HEK293 (cell line): ENCODE data around the gene PCBD1.
A peak's percentile ranks its signal among the peaks of the same experiment; 100 is the strongest.

Source experiments
- CTCF ChIA-PET: fragments of 350-600 bp; formaldehyde crosslinking; extraction: SDS; loops from one replicate; lab custom pipeline; 2021; ENCODE audit warnings: antibody characterized with exemption; lab: Yijun Ruan, JAX
- POLR2A ChIA-PET: fragments of 300-600 bp; formaldehyde crosslinking; extraction: SDS; loops from one replicate; lab custom pipeline; 2020; ENCODE audit warnings: antibody characterized with exemption, inconsistent platforms; lab: Yijun Ruan, JAX
- H3K27ac ChIP-seq: fragments of 200-500 bp; sonication (Bioruptor generic); 2 replicates; pipeline ENCODE4 v1.5.1; 2014; ENCODE audit warnings: low read depth, low read length, control low read depth, inconsistent platforms; ENCODE audit errors: extremely low read depth
- H3K36me3 ChIP-seq, 2 experiments: fragments of 200-500 bp in 1 of 2; sonication (Bioruptor generic) in 1 of 2; 1 replicate in 1 of 2; 2 replicates in 1 of 2; pipeline ENCODE4 v1.5.1; 2014 to 2017; ENCODE audit warnings: inconsistent platforms in 2 of 2, low read length in 2 of 2; ENCODE audit not compliant: control insufficient read depth in 2 of 2, insufficient read depth in 1 of 2
- H3K4me1 ChIP-seq: fragments of 200-500 bp; sonication (Bioruptor generic); 2 replicates; pipeline ENCODE4 v1.5.1; 2014; ENCODE audit warnings: mild to moderate bottlenecking, low read length, inconsistent platforms; ENCODE audit not compliant: control insufficient read depth, insufficient read depth
- H3K4me3 ChIP-seq: 2 replicates; pipeline ENCODE4 v1.5.1; 2011; ENCODE audit warnings: low read depth, mild to moderate bottlenecking, control low read depth, low read length, moderate library complexity
- H3K9me3 ChIP-seq: fragments of 200-500 bp; sonication (Bioruptor generic); 2 replicates; pipeline ENCODE4 v1.5.1; 2014; ENCODE audit warnings: low read depth, low read length, inconsistent platforms; ENCODE audit not compliant: control insufficient read depth, insufficient read depth
- EGR2 ChIP-seq: fragments of 450-650 bp; formaldehyde crosslinking; IDR thresholded peaks from 2 replicates; pipeline ENCODE4 v1.5.1; 2016; ENCODE audit warnings: low read depth, missing biosample characterization, missing genetic modification characterization
- KLF1 ChIP-seq: fragments of 450-650 bp; formaldehyde crosslinking; IDR thresholded peaks from 2 replicates; pipeline ENCODE4 v1.5.1; 2016; ENCODE audit warnings: missing biosample characterization, missing genetic modification characterization
- KLF8 ChIP-seq: fragments of 450-650 bp; formaldehyde crosslinking; IDR thresholded peaks from 2 replicates; pipeline ENCODE4 v1.5.1; 2016; ENCODE audit warnings: missing biosample characterization, missing genetic modification characterization
- OVOL3 ChIP-seq: fragments of 450-650 bp; formaldehyde crosslinking; IDR thresholded peaks from 2 replicates; pipeline ENCODE4 v1.5.1; 2016; ENCODE audit warnings: missing biosample characterization, missing genetic modification characterization
- ZBTB8A ChIP-seq: fragments of 450-650 bp; formaldehyde crosslinking; IDR thresholded peaks from 2 replicates; pipeline ENCODE4 v1.5.1; 2016; ENCODE audit warnings: missing biosample characterization, missing genetic modification characterization
- ZFHX2 ChIP-seq: fragments of 450-650 bp; formaldehyde crosslinking; conservative IDR thresholded peaks from 2 replicates; pipeline ENCODE4 v1.5.1; 2016; ENCODE audit warnings: missing biosample characterization, missing genetic modification characterization
- ZNF155 ChIP-seq: fragments of 450-650 bp; formaldehyde crosslinking; IDR thresholded peaks from 2 replicates; pipeline ENCODE4 v1.5.1; 2016; ENCODE audit warnings: missing biosample characterization, missing genetic modification characterization
- ZNF175 ChIP-seq: fragments of 450-650 bp; formaldehyde crosslinking; IDR thresholded peaks from 2 replicates; pipeline ENCODE4 v1.5.1; 2016; ENCODE audit warnings: missing biosample characterization, missing genetic modification characterization
- ZNF19 ChIP-seq: fragments of 450-650 bp; formaldehyde crosslinking; IDR thresholded peaks from 2 replicates; pipeline ENCODE4; 2016; ENCODE audit warnings: missing biosample characterization, missing genetic modification characterization, low read depth
- ZNF366 ChIP-seq: fragments of 450-650 bp; formaldehyde crosslinking; conservative IDR thresholded peaks from 2 replicates; pipeline ENCODE4 v1.5.1; 2016; ENCODE audit warnings: missing biosample characterization, missing genetic modification characterization
- ZNF433 ChIP-seq: fragments of 450-650 bp; formaldehyde crosslinking; IDR thresholded peaks from 2 replicates; pipeline ENCODE4 v1.5.1; 2016; ENCODE audit warnings: missing biosample characterization, missing genetic modification characterization, low read depth
- ZNF521 ChIP-seq: fragments of 450-650 bp; formaldehyde crosslinking; IDR thresholded peaks from 2 replicates; pipeline ENCODE4 v1.5.1; 2017; ENCODE audit warnings: missing biosample characterization, mild to moderate bottlenecking, missing genetic modification characterization
- ZNF776 ChIP-seq: fragments of 450-650 bp; formaldehyde crosslinking; IDR thresholded peaks from 2 replicates; pipeline ENCODE4 v1.5.0; 2017; ENCODE audit warnings: missing biosample characterization, missing genetic modification characterization, borderline replicate concordance
- ZNF792 ChIP-seq: fragments of 450-650 bp; formaldehyde crosslinking; IDR thresholded peaks from 2 replicates; pipeline ENCODE4 v1.5.1; 2016; ENCODE audit warnings: missing biosample characterization, missing genetic modification characterization
- ZSCAN16 ChIP-seq: fragments of 450-650 bp; formaldehyde crosslinking; IDR thresholded peaks from 2 replicates; pipeline ENCODE4 v1.5.1; 2016; ENCODE audit warnings: missing biosample characterization, missing genetic modification characterization
- TF ChIP-seq, protein P1 (sequence below): fragments of 450-650 bp; formaldehyde crosslinking; IDR thresholded peaks from 2 replicates; pipeline ENCODE4 v1.5.1; 2016; ENCODE audit warnings: missing biosample characterization, missing genetic modification characterization
- TF ChIP-seq, protein P2 (sequence below): fragments of 450-650 bp; formaldehyde crosslinking; conservative IDR thresholded peaks from 2 replicates; pipeline ENCODE4 v1.5.1; 2016; ENCODE audit warnings: low read depth, missing biosample characterization, missing genetic modification characterization
- TF ChIP-seq, protein P3 (sequence below): fragments of 450-650 bp; formaldehyde crosslinking; IDR thresholded peaks from 2 replicates; pipeline ENCODE4 v1.5.1; 2016; ENCODE audit warnings: missing biosample characterization, missing genetic modification characterization

PCBD1 gene

DNA sequence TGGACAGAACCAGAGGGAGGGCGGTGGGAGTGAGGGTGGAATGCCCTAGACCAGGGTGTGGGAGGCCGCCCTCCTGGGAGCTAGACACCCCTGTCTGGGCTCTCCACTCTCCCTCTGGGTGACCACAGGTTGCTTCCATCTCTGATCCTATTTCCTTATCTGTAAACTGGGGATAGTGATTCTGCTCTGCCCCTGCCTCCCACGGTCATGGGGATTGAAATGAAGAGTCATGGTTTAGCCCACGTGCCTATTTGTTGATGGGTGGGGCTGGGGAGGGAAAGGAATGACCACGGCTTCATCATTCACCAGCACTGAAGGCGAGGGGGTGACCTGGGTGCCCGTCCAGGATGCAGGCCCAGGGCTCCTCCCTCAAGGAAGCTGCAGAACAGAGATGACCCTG lies 49.3 kb upstream of the PCBD1 start:
- Histone ChIP-seq H3K27ac (no peak overlapping the region), H3K9me3 (no peaks in the 10 kb centered on the region), H3K4me3 (no peak overlapping the region), H3K4me1 (no peaks in the 10 kb centered on the region), H3K36me3 (no peaks in the 10 kb centered on the region)
- ChIA-PET CTCF (interaction anchor here (3.3 kb wide), 1 partner anchor 12 kb away, joined by 27 read pairs; no protein-coding TSS in a partner anchor), POLR2A (no interaction called here)
- TF ChIP-seq EGR2 (tag by site-specific recombination) (peak; percentile 87), ZFHX2 (tag by site-specific recombination) (peak; percentile 77), ZBTB8A (tag by site-specific recombination) (no peak)
- TF ChIP-seq, protein P1, sequence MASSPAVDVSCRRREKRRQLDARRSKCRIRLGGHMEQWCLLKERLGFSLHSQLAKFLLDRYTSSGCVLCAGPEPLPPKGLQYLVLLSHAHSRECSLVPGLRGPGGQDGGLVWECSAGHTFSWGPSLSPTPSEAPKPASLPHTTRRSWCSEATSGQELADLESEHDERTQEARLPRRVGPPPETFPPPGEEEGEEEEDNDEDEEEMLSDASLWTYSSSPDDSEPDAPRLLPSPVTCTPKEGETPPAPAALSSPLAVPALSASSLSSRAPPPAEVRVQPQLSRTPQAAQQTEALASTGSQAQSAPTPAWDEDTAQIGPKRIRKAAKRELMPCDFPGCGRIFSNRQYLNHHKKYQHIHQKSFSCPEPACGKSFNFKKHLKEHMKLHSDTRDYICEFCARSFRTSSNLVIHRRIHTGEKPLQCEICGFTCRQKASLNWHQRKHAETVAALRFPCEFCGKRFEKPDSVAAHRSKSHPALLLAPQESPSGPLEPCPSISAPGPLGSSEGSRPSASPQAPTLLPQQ (tag by site-specific recombination) = no peak

DNA sequence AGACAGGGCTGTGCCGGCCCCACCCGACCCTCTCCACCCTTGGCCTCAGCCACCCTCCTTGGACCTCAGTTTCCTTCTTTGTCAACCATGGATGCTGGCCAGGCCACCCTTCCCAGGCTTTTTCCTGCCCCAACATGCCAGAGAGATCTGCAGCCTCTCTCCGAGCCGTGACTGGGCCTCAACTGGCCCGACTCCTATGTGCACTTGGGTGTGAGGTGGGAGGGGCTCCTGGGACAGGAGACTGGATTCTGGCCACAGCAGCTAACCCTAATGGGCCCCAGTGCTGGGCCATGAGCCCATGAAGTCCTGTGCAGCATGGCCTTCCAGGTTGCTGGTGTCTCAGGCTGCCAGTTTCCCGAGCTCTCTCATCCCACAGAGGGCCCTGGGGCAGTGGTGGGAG lies 47.7 kb upstream of the PCBD1 start:
- no peak overlapping the region for H3K27ac ChIP-seq
- no peaks in the 10 kb centered on the region for H3K9me3 ChIP-seq
- no peak for TF ChIP-seq ZNF19 (tag by site-specific recombination)
- TF ChIP-seq, protein P2, sequence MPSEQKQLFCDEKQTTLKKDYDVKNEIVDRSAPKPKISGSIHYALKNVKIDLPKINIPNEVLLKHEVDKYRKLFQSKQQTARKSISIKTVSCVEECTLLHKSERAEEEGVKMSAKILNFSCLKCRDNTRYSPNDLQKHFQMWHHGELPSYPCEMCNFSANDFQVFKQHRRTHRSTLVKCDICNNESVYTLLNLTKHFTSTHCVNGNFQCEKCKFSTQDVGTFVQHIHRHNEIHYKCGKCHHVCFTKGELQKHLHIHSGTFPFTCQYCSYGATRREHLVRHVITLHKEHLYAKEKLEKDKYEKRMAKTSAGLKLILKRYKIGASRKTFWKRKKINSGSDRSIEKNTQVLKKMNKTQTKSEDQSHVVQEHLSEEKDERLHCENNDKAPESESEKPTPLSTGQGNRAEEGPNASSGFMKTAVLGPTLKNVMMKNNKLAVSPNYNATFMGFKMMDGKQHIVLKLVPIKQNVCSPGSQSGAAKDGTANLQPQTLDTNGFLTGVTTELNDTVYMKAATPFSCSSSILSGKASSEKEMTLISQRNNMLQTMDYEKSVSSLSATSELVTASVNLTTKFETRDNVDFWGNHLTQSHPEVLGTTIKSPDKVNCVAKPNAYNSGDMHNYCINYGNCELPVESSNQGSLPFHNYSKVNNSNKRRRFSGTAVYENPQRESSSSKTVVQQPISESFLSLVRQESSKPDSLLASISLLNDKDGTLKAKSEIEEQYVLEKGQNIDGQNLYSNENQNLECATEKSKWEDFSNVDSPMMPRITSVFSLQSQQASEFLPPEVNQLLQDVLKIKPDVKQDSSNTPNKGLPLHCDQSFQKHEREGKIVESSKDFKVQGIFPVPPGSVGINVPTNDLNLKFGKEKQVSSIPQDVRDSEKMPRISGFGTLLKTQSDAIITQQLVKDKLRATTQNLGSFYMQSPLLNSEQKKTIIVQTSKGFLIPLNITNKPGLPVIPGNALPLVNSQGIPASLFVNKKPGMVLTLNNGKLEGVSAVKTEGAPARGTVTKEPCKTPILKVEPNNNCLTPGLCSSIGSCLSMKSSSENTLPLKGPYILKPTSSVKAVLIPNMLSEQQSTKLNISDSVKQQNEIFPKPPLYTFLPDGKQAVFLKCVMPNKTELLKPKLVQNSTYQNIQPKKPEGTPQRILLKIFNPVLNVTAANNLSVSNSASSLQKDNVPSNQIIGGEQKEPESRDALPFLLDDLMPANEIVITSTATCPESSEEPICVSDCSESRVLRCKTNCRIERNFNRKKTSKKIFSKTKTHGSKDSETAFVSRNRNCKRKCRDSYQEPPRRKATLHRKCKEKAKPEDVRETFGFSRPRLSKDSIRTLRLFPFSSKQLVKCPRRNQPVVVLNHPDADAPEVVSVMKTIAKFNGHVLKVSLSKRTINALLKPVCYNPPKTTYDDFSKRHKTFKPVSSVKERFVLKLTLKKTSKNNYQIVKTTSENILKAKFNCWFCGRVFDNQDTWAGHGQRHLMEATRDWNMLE (tag by site-specific recombination) = no peak
- TF ChIP-seq ZSCAN16 (tag by site-specific recombination) = no peak
- TF ChIP-seq ZNF792 (tag by site-specific recombination) = no peak
- TF ChIP-seq ZNF521 (tag by site-specific recombination) = no peak
- TF ChIP-seq, protein P3, sequence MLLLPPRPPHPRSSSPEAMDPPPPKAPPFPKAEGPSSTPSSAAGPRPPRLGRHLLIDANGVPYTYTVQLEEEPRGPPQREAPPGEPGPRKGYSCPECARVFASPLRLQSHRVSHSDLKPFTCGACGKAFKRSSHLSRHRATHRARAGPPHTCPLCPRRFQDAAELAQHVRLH (tag by site-specific recombination) = no peak
- no peak for TF ChIP-seq ZNF175
- TF ChIP-seq ZNF155 (tag by site-specific recombination) = no peak
- no peak for TF ChIP-seq OVOL3
- TF ChIP-seq, protein P1 (tag by site-specific recombination) = no peak
- TF ChIP-seq KLF8 = no peak
- no peak for TF ChIP-seq KLF1
- no peak for TF ChIP-seq ZNF433
- no peak for TF ChIP-seq ZNF776 (tag by site-specific recombination)
- no peak for TF ChIP-seq ZNF366 (tag by site-specific recombination)
- CTCF ChIA-PET = interaction anchor here (0.6 to 3.3 kb wide), 3 partner anchors 11 to 673 kb away, joined by 3 to 27 read pairs (median 6); no protein-coding TSS in a partner anchor
- H3K4me3 ChIP-seq = no peak overlapping the region
- POLR2A ChIA-PET = no interaction called here
- no peaks in the 10 kb centered on the region for H3K36me3 ChIP-seq
- H3K4me1 ChIP-seq = peaks cover 4% of the 10 kb centered on the region; the same call in 1 of the 2 replicates
